ENCODE results near the gene BORCS5. TPM values are rescaled to one million over a fixed set of nuclear protein-coding genes. Genes with fewer than 3 reads are reported as not detected.

BORCS5 gene
- total RNA-seq, 1 experiment from 2014 or later = 7.8 TPM

GRCh38 chr12:12508612-12509011 is 151.7 kb downstream of the BORCS5 start:
- DNase-seq (ENCODE audit: low read depth, low spot score) (no peak), ATAC-seq (no peak)
- in situ Hi-C loops (cut with HindIII; ENCODE audit: low pct_unique_long_range_greater_than_20kb, low sequenced_read_pairs) (no loop called here), intact Hi-C loops (cut with micrococcal nuclease; ENCODE audit: unreplicated experiment) (no loop called here)
- Histone ChIP-seq H3K4me3 (ENCODE audit: low read depth in 2 of 2, low read length in 2 of 2) (no peak overlapping the region), H3K36me3 (ENCODE audit: control insufficient read depth, insufficient read depth, low read length) (no peaks in the 10 kb centered on the region), H3K27me3 (ENCODE audit: control insufficient read depth, insufficient read depth, low read length) (no peaks in the 10 kb centered on the region), H3K27ac (ENCODE audit: low read length) (no peak overlapping the region), H3K4me1 (ENCODE audit: control insufficient read depth, insufficient read depth, low read length) (no peaks in the 10 kb centered on the region), H3K9me3 (ENCODE audit: control insufficient read depth, insufficient read depth, low read depth, low read length) (no peaks in the 10 kb centered on the region)
- POLR2A ChIA-PET = no interaction called here
- CTCF ChIA-PET = no interaction called here
- TF ChIP-seq REST (IDR thresholded peaks at IDR 0.05; ENCODE audit: insufficient read depth in 1 of 2, low read depth in 2 of 2, low read length in 1 of 2) = no peak
- no peak for TF ChIP-seq CTCF (IDR thresholded peaks at IDR 0.05)
- no peak for TF ChIP-seq TCF7L2 (IDR thresholded peaks at IDR 0.05; ENCODE audit: low read depth, low read length)
- no peak for TF ChIP-seq POLR2AphosphoS5 (IDR thresholded peaks at IDR 0.05; ENCODE audit: low read depth, low read length)
- no peak for TF ChIP-seq SIN3A (IDR thresholded peaks at IDR 0.05; ENCODE audit: borderline replicate concordance, insufficient read depth, low read depth, low read length)
- no TSS peak for BruUV-seq (replicated peaks)

GRCh38 chr12:12510141-12510540 is 153.3 kb downstream of the BORCS5 start:
- CTCF ChIA-PET = no interaction called here
- no TSS peak for BruUV-seq (replicated peaks)
- H3K27ac ChIP-seq (ENCODE audit: low read length) = no peak overlapping the region
- in situ Hi-C loops (cut with HindIII; ENCODE audit: low pct_unique_long_range_greater_than_20kb, low sequenced_read_pairs) (no loop called here), intact Hi-C loops (cut with micrococcal nuclease; ENCODE audit: unreplicated experiment) (no loop called here)
- H3K27me3 ChIP-seq (ENCODE audit: control insufficient read depth, insufficient read depth, low read length) = no peaks in the 10 kb centered on the region
- H3K4me3 ChIP-seq (ENCODE audit: low read depth in 2 of 2, low read length in 2 of 2) = no peak overlapping the region
- DNase-seq (ENCODE audit: low read depth, low spot score) = peak; percentile 12
- ATAC-seq = no peak
- no peaks in the 10 kb centered on the region for H3K4me1 ChIP-seq (ENCODE audit: control insufficient read depth, insufficient read depth, low read length)
- TF ChIP-seq SIN3A (IDR thresholded peaks at IDR 0.05; ENCODE audit: borderline replicate concordance, insufficient read depth, low read depth, low read length) = no peak
- no peak for TF ChIP-seq POLR2AphosphoS5 (IDR thresholded peaks at IDR 0.05; ENCODE audit: low read depth, low read length)
- no peak for TF ChIP-seq REST (IDR thresholded peaks at IDR 0.05; ENCODE audit: insufficient read depth in 1 of 2, low read depth in 2 of 2, low read length in 1 of 2)
- no peak for TF ChIP-seq TCF7L2 (IDR thresholded peaks at IDR 0.05; ENCODE audit: low read depth, low read length)
- no peak for TF ChIP-seq CTCF (IDR thresholded peaks at IDR 0.05)
- no peaks in the 10 kb centered on the region for H3K36me3 ChIP-seq (ENCODE audit: control insufficient read depth, insufficient read depth, low read length)
- POLR2A ChIA-PET = no interaction called here
- H3K9me3 ChIP-seq (ENCODE audit: control insufficient read depth, insufficient read depth, low read depth, low read length) = no peaks in the 10 kb centered on the region

All from Panc1 (cell line).